Transverse colon (tissue), 3 donors: ENCODE measurements around the gene HABP2.

ENCODE experiments used
- POLR2A ChIP-seq: fragments of 450-650 bp; IDR thresholded peaks from one replicate; pipeline ENCODE4 v1.6.1; 2016; ENCODE audit warnings: antibody characterized with exemption, mild to moderate bottlenecking, moderate library complexity
- TF ChIP-seq, protein P1 (sequence below), 5 experiments: fragments of 200-600 bp in 3 of 5; fragments of 450-650 bp in 2 of 5; sonication (generic) in 3 of 5; IDR thresholded peaks; 1 replicate in 2 of 5; 2 replicates in 3 of 5; pipeline ENCODE4 v1.5.1; 2016 to 2017; ENCODE audit warnings: antibody characterized with exemption in 5 of 5, inconsistent platforms in 3 of 5, mild to moderate bottlenecking in 2 of 5, moderate library complexity in 1 of 5

DNA sequence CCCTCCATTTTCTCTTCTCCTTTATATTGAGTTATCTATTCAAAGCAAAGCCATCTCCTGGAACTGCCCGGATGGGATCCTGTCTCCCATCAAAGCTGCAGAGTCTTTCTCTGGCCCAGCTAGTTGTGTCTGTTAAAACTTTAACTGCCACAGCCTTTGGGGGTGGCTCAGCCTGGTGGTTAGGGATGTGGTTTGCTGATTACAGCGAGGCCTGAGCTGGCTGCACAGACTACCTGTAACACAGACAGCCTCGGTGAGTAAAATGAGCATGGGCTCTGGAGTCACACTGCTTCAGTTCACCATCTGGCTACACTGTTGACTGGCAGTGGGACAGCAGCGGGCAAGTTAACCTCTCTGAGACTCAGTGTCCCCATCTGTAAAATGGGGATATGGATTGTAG lies 18.4 kb upstream of the HABP2 start:
- no peak for TF ChIP-seq POLR2A
- TF ChIP-seq, protein P1, sequence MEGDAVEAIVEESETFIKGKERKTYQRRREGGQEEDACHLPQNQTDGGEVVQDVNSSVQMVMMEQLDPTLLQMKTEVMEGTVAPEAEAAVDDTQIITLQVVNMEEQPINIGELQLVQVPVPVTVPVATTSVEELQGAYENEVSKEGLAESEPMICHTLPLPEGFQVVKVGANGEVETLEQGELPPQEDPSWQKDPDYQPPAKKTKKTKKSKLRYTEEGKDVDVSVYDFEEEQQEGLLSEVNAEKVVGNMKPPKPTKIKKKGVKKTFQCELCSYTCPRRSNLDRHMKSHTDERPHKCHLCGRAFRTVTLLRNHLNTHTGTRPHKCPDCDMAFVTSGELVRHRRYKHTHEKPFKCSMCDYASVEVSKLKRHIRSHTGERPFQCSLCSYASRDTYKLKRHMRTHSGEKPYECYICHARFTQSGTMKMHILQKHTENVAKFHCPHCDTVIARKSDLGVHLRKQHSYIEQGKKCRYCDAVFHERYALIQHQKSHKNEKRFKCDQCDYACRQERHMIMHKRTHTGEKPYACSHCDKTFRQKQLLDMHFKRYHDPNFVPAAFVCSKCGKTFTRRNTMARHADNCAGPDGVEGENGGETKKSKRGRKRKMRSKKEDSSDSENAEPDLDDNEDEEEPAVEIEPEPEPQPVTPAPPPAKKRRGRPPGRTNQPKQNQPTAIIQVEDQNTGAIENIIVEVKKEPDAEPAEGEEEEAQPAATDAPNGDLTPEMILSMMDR (IDR thresholded peaks at IDR 0.05), result no peak
